GM19468 (cell line): Measurements from ENCODE around the gene KCNC3.

ENCODE experiments used
- ATAC-seq: cut with Tn5 transposase; IDR thresholded peaks from one replicate; pipeline ENCODE4 v1.9.1; 2021; ENCODE audit warnings: mild to moderate bottlenecking, moderate library complexity, moderate number of reproducible peaks; ENCODE audit not compliant: unreplicated experiment; ENCODE audit errors: extremely low read depth

Gene KCNC3

DNA sequence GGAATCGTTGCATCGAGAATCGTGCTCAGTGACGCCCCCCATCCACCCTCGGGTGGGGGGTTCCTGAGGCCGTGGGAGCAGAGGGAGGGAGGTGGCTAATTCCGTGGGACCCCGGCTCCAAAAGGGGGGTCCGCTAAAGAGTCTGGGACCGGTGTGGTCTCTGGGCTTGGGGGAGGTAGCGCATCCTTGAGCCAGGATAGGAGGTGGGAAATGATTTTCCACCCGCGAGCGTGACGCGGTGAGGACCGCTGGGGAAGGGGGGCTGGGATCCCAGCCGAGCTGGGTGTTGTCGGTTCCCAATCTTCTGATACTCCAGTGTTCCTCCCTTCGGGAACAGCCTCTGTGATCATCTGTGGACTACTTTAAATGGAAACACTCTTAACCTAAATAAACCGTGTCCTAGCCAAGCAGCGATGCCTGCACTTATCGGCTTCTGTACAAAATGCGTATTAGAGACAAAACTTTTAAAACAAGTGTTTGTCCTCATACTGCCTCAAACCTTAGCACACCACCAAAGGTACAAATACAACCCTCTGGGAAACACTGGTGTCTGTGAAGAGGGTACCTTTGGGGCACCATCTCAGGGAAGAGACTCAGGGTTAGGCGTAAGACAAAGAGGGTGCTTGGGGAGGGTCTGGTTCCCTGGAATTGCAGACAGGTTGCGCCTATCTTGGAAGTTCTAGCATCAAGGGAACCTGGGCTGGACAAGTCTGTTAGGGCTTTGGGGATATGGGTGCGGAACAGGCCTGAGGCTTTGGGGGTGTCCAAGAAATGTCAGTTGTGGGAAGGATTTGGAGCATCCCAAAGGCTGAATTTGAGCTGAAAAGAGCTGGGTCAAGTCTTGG is 16.0 kb downstream of the KCNC3 start:
- ATAC-seq = no peak

DNA sequence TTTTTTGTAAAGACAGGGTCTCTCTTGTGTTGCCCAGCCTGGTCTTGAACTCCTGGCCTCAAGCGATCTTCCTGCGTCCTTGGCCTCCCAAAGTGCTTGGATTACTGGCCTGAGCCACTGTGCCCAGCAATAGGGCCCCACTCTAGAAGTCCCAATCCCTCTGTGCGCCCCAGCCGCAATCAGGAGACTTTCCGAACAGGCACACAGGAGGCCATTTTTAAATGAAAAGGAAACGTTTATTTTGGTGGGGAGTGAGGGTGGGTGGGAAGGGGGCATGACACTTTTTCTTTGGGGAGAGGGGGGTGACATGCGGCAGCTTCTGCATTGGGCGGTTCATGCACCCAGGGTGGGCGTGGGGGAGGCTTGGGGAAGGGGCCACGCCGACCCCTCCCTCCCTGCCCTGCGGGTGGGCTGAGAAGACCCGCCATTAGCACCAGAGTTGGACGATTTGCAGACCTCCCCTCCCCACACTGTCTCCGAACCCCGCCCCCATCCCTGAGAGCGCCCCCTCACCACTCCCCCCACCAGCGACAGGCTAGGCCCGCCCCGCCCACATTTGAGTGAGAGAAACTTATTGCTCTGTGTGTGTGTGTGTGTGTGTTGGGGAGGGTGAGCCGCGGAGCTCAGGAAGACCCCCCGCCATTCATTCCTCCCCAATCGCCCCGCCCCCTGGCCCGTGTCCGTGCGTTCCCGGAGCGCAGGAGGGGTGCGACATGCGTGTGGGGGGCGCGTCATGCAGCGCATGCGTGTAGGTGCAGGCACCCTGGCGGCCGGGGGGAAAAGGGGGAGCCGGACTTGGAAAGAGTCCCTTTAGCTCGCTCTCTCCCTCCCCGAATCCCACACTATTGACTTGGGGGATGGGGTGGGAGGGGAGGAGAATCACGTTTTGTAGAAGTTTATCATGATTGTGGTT is 17.2 kb downstream of the KCNC3 start:
- no peak for ATAC-seq

DNA sequence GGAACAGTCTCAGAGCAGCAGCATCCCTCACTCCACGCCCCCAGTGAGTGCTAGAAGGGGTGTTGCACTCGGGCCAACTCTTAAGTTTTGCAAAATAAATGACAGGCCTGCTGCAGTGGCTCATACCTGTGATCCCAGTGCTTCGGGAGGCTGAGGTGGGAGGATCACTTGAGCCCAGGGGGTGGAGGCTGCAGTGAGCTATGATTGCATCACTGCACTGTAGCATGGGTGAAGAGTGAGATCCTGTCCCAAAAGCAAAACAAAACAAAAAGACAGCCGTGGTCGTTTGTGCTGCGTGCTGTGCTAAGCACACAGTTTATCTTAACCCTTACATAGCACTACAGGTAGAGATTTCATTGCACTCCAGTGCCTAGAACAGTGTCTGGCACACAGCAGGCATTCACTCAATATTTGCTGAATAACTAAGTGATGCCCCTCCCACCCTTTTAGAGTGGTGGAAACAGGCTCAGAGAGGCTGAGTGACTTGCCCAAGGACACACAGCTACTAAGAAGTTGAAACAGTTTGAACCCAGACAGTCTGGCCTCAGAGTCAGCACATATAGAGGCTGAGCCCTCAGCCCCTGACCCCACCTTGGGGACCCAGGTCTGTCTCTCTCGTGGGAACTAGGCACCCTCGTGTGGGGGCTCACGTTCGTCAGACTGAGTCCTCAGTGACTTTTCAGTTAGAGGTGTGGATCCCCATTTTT is 18.3 kb downstream of the KCNC3 start:
- no peak for ATAC-seq

DNA sequence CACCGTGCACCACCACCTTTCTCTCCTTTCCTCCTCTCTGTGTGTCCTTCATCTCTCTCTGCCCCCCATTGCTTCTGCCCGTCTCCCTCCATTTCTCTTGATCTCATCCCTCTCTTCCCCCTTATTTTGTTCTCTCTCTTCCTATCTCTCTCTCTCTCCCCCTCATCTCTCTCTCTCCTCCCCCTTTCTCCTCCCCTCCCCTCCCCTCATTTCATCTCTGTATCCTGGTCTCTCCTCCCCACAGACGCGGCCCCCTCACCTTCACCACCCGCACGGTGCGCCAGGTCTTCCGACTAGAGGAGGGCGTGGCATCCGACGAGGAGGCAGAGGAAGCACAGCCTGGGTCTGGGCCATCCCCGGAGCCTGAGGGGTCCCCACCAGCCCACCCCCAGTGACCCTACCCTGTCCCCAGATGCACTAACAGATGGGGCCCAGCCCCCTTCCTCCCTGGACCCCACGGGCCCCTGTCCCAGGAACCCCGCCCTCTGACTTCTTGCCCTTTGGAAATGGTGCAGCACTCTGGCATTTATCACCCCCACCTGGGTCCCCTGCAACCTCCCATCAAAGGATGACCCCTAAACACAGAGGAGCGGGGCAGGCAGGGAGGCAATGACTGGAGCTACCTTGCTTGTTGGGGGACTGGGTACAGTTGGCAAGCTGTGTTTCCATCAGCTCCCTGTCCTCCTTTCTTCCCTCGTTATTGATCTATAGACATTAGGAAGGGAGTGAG is 19.6 kb downstream of the KCNC3 start:
- ATAC-seq = no peak

DNA sequence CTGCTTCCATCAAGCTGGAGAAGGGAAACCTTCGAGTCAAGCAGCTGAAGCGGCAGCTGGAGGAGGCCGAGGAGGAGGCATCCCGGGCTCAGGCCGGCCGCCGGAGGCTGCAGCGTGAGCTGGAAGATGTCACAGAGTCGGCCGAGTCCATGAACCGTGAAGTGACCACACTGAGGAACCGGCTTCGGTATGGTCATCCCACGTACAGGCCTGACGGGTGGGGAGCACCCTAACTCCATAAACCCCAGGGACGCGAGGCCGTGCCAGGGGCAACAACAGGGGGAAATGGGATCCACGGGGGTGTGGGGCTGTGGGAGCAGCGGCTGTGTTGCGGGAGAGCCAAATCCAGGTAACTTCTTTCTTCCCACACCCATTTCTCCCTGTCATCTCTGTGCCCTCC is 20.2 kb downstream of the KCNC3 start:
- ATAC-seq = no peak

DNA sequence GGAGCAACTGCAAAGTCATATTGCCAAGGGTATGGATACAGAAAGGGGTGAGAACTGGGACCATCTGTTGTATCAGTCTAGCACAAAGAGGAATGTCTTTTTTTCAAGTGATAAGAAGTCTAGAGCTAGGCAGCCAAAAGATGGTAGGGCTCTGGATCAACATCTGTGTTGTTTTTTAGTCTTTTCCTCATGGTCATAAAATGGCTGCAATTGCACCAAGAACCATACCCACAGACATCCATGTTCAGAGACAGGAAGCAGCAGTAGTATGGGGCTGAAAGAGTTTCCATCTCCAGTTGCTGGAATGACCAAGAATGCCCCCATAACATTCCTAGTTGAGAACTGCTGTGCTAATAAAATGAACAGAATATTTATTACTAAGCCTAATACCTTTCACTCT is 25.6 kb downstream of the KCNC3 start:
- ATAC-seq = no peak

DNA sequence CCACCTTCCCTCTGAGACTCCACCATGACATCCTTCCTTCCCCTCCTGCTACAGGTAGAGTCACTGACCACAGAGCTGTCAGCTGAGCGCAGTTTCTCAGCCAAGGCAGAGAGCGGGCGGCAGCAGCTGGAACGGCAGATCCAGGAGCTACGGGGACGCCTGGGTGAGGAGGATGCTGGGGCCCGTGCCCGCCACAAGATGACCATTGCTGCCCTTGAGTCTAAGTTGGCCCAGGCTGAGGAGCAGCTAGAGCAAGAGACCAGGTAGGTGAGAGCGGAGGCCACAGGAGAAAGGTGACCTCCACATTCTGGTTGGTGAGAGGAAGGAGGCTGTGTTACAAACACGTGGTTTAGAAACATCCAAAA is 27.6 kb downstream of the KCNC3 start:
- ATAC-seq = no peak

DNA sequence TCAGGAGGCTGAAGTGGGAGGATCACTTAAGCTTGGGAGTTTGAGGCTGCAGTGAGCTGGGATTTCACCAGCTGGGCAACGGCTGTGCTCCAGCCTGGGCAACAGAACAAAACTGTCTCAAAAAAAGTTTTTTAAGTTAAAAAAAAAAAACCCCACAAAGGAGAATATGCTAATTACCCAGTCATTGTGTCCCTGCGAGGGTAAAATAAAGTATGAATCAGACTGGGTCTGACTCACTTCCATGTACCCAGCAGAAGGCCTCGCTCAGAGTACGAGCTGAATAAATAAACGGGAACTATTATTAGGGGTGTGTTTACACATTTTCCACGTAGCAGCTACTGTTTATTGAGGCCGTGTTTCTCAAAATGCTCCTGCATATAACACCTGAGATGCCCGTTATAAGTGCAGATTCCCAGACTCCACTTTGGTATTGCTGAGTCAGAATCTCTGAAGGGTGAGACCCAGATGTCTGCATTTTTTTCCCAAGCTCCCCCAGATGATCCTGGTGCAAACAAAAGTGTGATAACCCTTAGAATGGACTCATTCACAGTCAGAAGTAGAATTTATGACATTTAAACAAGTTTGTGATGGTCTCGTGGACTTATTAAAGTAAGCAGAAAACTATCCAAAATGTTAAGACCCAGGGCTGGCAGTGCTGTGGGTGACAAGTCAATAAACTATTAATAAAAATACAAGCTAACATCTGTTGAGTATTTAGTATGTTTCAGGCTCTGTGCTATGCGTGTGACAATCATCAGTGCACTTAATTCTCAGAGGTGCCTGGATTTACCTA is 28.2 kb downstream of the KCNC3 start:
- no peak for ATAC-seq

DNA sequence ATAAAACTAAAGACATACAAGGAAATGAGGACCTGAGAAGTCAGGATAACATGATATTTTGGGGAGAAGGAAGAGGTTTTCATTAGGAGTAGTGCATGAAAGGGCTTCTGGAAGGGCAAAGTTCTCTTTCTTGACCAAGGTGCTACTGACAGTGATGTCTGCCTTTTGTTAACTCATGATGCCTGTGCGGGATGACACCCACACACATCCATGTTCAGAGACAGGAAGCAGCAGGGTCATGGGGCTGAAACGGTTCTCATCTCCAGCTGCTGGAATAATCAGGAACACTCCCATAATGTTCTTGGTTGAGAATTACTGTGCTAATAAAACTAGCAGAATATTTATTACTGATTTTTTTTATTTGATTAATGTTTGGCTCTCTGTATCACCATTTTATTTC is 29.1 kb downstream of the KCNC3 start:
- no peak for ATAC-seq

DNA sequence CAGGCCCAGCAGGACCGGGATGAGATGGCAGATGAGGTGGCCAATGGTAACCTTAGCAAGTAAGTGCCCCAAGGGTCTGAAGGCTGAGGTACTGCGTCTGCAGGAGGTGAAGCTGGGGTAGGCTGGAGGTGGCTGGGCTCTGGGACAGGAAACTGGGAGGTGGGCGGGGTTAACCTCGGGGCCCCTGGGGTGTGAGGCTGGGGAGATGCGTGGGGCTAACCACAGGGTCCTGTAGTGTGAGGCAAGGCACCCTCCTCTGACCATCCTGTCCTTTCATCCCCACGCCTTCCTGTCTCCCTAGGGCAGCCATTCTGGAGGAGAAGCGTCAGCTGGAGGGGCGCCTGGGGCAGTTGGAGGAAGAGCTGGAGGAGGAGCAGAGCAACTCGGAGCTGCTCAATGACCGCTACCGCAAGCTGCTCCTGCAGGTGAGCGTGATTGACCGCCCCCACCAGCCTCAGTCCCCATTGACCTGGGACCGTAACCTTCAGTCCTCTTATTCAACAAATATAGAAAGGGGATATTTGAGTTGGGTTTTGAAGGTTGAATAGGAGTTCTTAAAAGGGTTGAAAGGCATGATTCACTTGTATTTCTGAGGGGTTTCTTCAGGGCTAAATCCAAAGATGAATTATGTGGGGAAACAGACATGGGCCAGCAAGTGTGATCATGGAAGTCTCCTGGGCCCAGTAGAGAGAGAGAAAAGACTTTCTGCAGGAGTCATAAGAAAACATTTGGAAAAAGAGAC is 35.7 kb downstream of the KCNC3 start:
- ATAC-seq = no peak

DNA sequence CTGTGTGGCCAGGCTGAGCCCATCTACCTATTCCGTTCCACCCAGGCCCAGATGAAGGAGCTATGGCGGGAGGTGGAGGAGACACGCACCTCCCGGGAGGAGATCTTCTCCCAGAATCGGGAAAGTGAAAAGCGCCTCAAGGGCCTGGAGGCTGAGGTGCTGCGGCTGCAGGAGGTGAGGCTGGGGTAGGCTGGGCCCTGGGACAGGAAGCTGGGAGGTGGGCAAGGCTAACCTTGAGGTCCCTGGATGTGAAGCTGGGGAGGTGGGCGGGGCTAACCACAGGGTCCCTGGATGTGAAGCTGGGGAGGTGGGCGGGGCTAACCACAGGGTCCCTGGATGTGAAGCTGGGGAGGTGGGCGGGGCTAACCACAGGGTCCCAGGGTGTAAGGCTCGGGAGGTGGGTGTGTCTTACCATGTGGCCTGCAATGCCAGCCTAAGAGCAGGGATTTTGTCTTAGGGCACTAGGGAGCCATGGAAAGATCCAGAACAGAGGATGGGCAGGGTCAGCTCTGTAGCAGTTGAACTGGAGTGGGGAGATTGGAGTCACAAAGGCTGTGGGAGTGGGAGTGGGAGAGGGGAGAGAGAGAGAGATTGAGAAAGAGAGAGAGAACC is 36.9 kb downstream of the KCNC3 start:
- no peak for ATAC-seq

DNA sequence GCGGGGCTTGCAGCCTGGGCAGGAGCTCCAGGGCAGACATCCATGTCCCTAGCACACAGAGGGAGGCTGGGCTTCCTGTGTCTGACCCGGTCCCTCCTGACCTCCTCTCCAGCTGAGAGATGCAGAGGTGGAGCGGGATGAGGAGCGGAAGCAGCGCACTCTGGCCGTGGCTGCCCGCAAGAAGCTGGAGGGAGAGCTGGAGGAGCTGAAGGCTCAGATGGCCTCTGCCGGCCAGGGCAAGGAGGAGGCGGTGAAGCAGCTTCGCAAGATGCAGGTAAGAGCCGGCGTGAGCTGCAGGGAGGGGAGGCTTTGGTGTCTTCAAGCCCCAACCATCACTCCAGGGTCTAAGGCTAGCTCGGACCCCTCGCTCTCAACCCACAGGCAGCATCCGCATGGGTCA is 38.4 kb downstream of the KCNC3 start:
- no peak for ATAC-seq

DNA sequence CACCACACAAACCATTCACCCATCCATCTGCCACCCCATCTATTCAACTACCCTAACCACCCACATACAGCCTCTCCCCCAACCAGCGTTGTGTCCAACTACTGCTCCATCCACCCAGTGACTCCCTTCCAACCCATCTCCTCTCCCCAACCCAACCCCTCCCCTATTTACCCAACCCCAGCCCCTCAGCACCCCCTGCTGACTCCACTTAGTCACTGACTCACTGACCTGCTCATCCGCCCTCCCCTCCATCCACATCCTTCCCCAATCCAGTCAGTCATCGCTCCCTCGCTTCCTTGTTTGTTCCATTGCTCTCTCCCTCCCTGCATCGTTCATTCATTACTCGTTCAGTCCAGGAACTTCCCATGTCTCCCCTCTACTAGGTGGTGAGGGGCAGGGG is 39.2 kb downstream of the KCNC3 start:
- ATAC-seq = no peak

DNA sequence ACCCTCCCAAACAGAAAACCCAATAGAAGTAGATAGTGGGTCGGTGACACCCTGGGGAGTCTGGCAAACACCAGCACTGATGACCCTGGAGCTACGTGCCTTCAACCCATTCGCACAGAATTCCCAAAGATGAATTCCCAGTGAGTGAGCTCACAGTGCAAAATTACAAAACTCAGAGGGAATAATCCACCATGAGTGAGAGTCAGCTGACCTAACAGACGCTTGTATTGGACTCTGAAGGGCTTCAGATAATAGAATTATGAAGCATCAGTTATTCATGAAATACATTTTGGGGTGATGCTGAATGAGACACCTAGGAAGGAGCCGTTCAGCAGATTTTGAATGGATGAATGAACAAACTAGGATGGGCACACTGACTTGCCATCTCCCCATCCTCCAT is 40.2 kb downstream of the KCNC3 start:
- no peak for ATAC-seq

DNA sequence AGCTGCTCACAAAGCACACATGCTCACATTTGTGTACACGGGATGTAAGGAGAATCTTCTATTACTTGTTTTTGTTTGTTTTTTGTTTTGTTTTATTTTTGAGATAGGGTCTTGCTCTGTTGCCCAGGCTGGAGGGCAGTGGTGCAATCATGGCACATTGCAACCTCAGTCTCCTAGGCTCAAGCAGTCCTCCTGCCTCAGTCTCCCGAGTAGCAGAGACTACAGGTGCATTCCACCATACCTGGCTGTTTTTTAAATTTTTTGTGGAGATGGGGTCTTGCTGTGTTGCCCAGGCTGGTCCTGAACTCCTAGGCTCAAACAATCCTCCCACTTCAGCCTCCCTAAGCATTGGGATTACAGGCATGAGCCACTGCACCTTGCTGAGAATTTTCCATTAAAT is 41.8 kb downstream of the KCNC3 start:
- no peak for ATAC-seq

DNA sequence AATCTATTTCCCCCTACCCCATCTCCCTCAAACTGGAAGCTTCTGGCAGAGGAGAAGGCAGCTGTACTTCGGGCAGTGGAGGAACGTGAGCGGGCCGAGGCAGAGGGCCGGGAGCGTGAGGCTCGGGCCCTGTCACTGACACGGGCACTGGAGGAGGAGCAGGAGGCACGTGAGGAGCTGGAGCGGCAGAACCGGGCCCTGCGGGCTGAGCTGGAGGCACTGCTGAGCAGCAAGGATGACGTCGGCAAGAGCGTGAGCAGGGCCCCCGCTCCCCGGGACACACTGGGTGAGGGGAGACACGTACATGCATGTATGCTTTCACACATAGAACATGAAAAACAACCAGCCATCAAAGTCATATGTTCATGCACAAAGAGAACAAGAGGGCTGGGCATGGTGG is 42.7 kb downstream of the KCNC3 start:
- no peak for ATAC-seq

DNA sequence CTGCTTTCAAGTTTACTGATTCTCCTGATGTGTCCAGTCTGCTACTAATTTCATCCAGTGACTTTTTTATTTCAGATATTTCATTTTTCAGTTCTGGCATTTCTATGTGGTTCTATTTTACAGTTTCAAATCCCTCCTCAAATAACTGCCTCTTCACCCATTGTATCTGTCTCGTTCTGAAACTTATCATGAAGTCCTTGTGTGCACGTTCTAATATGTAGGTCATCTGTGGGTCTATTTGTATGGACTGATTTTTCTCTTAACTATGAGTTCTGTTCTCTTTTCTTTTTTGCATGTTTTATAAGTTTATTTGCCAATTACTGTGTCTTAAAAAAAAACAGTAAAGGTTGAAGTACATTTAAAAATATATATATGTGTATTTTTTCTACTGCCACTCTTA is 43.3 kb downstream of the KCNC3 start:
- no peak for ATAC-seq

DNA sequence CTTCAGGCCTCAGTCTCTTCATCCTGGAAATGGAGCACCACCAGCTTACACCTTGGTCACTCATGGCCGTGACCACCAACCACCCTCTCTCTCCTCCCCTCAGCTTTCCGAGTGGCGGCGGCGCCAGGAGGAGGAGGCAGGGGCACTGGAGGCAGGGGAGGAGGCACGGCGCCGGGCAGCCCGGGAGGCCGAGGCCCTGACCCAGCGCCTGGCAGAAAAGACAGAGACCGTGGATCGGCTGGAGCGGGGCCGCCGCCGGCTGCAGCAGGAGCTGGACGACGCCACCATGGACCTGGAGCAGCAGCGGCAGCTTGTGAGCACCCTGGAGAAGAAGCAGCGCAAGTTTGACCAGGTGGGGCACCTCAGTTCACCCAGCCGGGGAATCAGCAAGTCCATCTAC is 47.7 kb downstream of the KCNC3 start:
- ATAC-seq = no peak
